ENCODE results near the gene ADGRD1. TPM values are rescaled to one million over a fixed set of nuclear protein-coding genes. Genes with fewer than 3 reads are reported as not detected.

The ADGRD1 gene
- total and polyA plus RNA-seq, 2 of the 8 experiments (the other 6 are each of a cell fraction or from before 2014, with no cell fraction given): 0.36 to 0.48 TPM

- no peak for TF ChIP-seq CHD7 (IDR thresholded peaks at IDR 0.05; ENCODE audit: insufficient replicate concordance, low read length)
- no peak for TF ChIP-seq ASH2L (IDR thresholded peaks at IDR 0.05; ENCODE audit: low read length)
- TF ChIP-seq RAD21 (IDR thresholded peaks at IDR 0.05 in 1 of 2, conservative IDR thresholded peaks at IDR 0.05 in 1 of 2; ENCODE audit: low read depth in 2 of 2, low read length in 2 of 2): no peak
- no peak for TF ChIP-seq ATF3 (IDR thresholded peaks at IDR 0.05; ENCODE audit: insufficient read depth, low read depth, low read length)
- no peak for TF ChIP-seq YY1 (IDR thresholded peaks at IDR 0.05; ENCODE audit: low read depth, low read length)
- no peak for TF ChIP-seq KDM4A (IDR thresholded peaks at IDR 0.05; ENCODE audit: low read depth, low read length, severe bottlenecking)
- no peak for TF ChIP-seq TCF12 (IDR thresholded peaks at IDR 0.05; ENCODE audit: low read depth, low read length)
- no peak for TF ChIP-seq ATF2 (IDR thresholded peaks at IDR 0.05; ENCODE audit: low read length)
Measured at GRCh38 chr12:131003036-131003715, 49.5 kb downstream of the ADGRD1 start (continued).

All from H1 (cell line).